Suppressor macrophage treated with lipopolysaccharide for 1 hour (primary cell): ENCODE data around the gene ITPRID2.
"Not testable (repeated sequence)": the region's sequence is repeated elsewhere in the genome, so short reads cannot be mapped to it uniquely, and the experiment has no call there.

Experiments
- DNase-seq, 3 donors: peaks; one replicate each; pipeline ENCODE4 v3.0.0-alpha.2; 2020 to 2022

The ITPRID2 gene

GRCh38 chr2:181918188-181918587, 26.7 kb downstream of the ITPRID2 start:
- DNase-seq = no peak

GRCh38 chr2:181923121-181923520, 31.6 kb downstream of the ITPRID2 start:
- DNase-seq = no peak

DNA sequence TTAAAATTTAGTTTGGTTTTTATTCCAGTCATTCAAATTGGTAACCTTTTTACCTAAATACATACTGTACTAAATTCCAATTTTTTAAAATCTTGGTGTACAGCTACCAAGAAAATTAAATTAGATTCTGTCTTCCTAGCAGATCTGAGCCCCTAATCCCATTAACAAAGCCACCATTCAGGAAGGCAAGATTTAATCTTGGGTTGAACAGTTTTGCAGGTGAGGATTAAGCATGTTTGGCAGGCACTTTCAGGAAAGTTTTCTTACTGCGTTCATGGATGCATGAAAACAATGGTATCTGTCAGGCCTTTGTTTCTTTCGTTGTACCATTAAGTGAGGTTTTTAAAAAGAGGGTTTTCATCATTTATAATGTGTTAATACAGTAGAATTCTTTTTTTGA, 32.8 kb downstream of the ITPRID2 start:
- DNase-seq = no peak

GRCh38 chr2:181934694-181935093, 43.2 kb downstream of the ITPRID2 start:
- DNase-seq = no peak

DNA sequence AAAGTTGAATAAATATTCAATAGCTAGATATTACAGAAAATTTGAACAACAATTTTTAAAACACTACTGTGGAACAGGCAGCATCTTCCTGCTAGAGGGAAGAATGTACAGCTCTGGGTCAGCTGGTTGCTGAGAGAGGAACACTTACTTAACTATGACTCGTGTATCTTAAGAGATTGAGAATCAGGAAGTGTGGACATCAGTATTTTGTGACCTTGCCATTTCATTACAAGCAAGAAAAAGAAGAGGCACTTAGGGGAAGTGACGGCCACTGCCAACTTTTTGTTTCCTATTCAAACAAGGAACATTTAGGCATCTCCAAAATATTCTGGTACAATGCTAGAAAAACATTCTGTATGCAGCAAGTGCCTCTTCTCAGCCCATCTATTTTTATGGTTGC, 45.9 kb downstream of the ITPRID2 start:
- peak; percentile 76 to 91 (median 87) for DNase-seq

DNA sequence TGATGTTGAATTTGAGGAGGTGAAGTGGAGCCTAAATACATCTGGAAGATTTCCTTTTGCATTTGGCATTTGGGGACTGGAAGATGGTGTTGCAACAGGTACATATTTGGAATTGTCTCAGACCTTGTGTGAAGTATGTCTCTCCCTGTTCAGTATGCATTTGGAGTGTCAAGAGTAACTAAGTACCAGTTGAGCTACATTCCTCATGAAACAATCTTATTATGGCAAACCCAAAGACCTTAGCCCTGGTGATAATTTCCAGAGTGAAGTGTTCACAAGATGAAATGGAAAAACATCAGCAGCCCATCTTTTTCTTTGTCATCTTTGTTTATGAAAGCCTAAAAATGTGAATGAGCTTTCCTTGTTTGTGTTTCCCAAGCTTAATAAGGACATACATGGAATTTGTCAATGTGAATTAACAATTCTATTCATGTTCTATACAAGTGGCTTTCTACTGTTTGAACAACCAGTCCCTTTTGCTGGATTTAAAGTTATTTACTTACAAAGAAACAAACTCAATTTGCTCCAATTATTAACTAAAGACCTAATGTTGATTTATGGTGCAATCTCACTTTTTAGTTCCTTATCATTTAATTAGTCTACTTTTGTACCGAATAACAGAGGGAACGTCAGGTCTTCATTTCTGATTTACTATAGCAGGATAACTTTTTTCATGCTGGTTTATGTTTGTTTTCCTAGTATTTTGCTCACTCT, 52.0 kb downstream of the ITPRID2 start:
- no peak for DNase-seq

GRCh38 chr2:181944164-181944913, 52.8 kb downstream of the ITPRID2 start:
- DNase-seq = no peak

GRCh38 chr2:181944914-181945291, 53.4 kb downstream of the ITPRID2 start:
- DNase-seq = no peak

DNA sequence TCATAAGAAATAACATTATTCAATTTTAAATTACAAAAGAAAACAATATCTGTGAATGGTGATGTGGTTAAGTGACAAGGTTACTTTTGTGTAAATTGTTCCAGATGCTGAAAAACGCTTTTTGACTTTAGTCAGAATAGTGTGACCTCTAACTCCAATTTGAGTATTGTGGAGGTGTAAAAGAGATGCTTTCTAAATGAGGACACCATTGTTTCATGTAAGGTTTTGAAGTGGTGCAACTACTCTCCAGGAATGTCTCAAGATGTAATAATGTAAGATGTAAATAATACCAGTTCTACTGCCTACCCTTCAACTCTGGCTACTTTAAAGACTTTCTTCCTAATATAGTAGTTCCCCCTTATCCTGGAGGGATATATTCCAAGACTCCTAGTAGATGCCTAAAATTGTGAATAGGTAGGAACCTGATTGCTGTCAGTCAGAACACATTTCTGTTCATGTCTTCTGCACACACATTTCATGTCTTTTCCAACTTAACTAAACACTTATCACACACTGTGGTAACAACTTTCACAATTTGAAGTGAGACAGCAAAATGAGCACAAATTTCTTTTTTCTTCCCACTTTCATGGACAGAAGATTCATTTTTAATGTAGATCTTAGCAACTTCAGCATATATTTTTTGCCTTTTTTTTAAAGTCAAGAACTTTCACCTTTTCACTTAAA, 55.1 kb downstream of the ITPRID2 start:
- no peak for DNase-seq

DNA sequence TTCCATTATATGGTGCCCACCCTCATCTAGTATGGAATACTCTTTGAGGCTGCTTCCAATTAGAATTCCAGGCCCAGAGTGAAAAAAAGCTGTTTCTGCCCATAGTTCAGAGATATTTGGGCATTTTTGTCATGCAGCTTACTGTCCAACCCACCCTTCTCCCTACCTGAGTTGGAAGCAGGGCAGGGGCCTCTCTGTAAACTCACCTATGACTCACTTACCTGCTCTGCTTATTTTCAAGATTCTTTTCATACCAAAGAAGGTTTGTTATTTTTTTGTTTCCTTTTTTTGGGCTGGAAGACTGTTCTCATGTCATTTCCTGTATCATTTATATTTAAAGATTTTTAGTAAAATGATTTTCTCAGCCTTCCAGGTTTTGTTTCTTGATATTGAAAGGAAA, 55.7 kb downstream of the ITPRID2 start:
- no peak for DNase-seq

- DNase-seq = no peak
Observed at GRCh38 chr2:181948227-181948626, 56.7 kb downstream of the ITPRID2 start.

DNA sequence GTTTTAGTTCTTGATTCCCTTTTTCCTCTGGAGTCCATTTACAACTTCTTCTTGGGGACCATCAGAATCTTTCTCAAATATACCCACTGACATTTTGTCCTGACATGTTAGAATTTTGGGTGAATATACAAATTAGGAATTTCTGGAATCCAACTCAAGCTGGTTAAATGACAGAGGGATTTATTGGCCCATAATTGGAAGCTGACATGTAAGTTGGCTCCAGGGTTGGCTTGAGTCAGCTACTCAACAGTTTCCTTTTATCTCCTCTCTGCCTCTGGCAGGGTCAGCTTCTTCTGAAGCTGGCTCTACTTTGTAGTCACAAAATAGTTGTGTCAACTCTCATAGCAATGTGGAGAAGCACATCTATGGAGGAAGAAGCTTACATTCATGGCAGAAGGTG, 57.5 kb downstream of the ITPRID2 start:
- DNase-seq = no peak

DNA sequence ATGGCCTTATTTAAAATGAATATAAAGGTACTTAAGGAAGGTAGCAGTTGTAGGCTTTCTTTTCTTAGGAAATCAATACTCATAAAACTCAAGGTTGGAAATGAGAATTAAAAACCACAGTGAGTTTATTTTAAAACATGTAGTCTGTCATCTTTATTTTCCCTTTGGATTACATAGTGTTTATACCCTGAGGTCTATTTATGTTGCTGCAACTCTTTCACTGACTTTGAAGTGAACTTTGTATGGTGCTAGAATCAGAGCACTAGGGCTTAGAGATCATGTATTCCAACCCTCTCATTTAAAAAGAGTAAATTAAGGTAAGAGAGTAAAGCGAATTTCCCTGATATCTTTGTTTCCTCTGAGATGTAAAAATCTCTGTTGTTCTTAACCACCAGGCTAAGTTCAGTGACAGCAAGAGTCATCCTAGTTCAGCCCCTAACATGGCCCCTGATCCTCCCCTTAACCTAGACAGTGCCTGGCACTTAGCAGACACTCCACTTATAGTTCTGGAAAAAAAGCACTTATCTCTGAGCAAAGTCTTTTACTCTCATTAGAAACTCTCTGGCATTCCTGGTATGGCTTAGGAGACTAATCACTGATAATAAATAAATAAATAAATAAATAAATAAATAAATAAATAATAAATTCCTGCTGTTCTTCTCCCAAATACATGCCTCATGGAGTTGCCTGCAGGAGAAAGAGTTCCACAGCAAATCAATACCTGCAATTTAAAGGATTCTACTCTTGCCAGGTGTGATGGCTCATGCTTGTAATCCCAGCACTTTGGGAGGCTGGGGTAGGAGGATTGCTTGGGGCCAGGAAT, 61.1 kb downstream of the ITPRID2 start:
- no peak for DNase-seq

- peak; percentile 73 to 82 (median 75) for DNase-seq
Observed at GRCh38 chr2:181953881-181954537, 62.5 kb downstream of the ITPRID2 start.

- DNase-seq = peak in 1 of 3 donors; percentile 27
Observed at GRCh38 chr2:181954538-181954883, 63.0 kb downstream of the ITPRID2 start.

DNA sequence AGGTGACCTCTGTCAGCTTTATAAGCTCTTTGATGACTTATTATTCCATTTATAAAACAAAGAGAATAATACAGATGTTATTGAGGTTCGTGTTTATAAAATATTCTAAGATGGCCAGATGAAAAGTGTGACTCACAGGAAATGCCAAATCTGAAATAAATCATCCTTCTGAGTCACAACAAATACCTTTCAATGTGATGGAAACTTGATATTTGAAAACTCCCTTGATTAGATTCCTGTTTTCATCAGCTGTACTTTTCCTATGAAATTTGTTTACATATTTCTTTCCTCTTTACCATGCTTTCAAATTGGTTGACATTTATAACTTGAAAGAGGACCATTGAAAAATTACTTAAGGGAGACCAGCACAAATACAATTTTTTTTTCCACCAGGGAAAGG, 63.5 kb downstream of the ITPRID2 start:
- DNase-seq = peak in 1 of 3 donors; percentile 20

GRCh38 chr2:181955866-181956265, 64.3 kb downstream of the ITPRID2 start:
- not testable (repeated sequence) for DNase-seq

DNA sequence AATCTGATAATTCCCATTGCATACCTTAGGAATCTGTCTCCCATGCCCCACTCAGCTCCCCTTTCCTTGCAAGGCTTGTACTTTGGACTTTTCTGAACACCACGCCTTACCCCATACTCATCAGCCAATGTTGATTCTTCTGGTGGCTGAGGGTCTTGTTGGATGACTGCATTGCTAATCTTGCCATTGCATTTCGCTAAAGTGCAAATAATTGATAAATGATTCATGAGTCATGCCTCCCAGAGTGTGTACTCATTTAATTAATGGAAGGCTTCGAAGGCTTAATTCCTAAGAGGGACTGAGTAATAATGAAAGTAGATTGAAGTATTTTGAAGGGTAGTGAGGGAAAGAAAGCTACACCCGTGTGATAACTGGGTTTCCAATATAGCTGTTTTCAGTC, 66.1 kb downstream of the ITPRID2 start:
- no peak for DNase-seq

GRCh38 chr2:181958726-181959125, 67.2 kb downstream of the ITPRID2 start:
- no peak for DNase-seq

DNA sequence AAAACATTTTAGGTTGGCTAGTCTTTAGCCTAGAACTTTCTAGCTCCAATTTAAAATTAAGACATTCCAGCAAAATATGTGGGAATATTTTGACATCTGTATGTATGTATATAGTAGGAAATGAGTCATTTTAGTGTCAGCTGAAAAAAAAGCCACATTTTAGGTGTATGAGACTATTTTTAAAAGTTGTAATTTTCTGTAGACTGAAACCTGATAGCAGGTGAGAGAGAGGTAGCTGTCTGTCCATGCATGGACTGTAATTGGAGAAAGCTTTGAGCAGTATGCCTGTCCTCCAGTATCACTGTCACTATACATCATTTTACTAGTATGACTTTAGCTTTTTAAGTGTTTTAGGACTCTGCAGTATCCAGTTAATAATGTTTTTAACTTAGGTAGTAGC, 68.0 kb downstream of the ITPRID2 start:
- DNase-seq = no peak

- DNase-seq = peak in 1 of 3 donors; percentile 5
Observed at GRCh38 chr2:181961167-181961566, 69.6 kb downstream of the ITPRID2 start.

DNA sequence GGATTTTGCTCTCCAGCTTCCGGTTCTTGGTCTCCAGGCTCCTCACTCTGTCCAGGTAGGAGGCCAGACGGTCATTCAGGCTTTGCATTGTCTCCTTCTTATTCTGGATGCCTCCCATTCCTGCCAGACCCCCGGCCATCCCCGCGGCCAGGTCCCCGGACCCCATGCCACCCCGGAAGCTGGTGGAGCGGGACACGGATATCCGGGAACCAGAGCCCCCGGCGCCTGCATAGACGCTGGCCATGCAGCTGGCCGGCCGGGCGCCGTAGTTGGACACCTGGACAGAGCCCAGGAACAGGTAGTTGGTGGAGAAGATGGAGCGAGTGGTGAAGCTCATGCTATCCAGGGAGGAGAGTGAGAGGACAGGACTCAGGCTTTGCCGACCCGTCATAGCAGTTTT, 70.6 kb downstream of the ITPRID2 start:
- DNase-seq = no peak
